Activated CD8-positive, alpha-beta memory T cell treated with anti-CD3 and anti-CD28 coated beads for 1 hour (primary cell): ENCODE results near the gene TMPRSS6.
"Not testable (repeated sequence)": the region's sequence is repeated elsewhere in the genome, so short reads cannot be mapped to it uniquely, and the experiment has no call there.

Experiments
- DNase-seq, 2 donors: peaks; one replicate each; pipeline ENCODE4 v3.0.0-alpha.2; 2020; ENCODE audit warnings: low read depth in 1 of 2; ENCODE audit errors: extremely low read depth in 1 of 2

Gene TMPRSS6

GRCh38 chr22:37090920-37091695 is 18.4 kb downstream of the TMPRSS6 start:
- no peak for DNase-seq

- DNase-seq = no peak
Measured at GRCh38 chr22:37089434-37089833, 20.1 kb downstream of the TMPRSS6 start.

- no peak for DNase-seq
Measured at GRCh38 chr22:37088750-37089408, 20.6 kb downstream of the TMPRSS6 start.

GRCh38 chr22:37088108-37088605 is 21.4 kb downstream of the TMPRSS6 start:
- no peak for DNase-seq

GRCh38 chr22:37086184-37086583 is 23.3 kb downstream of the TMPRSS6 start:
- no peak for DNase-seq

- no peak for DNase-seq
Measured at GRCh38 chr22:37084385-37084784, 25.1 kb downstream of the TMPRSS6 start.

- DNase-seq = no peak
Measured at GRCh38 chr22:37083914-37084313, 25.6 kb downstream of the TMPRSS6 start.

- DNase-seq = no peak
Measured at GRCh38 chr22:37082251-37082873, 27.2 kb downstream of the TMPRSS6 start.

GRCh38 chr22:37080838-37081237 is 28.7 kb downstream of the TMPRSS6 start:
- DNase-seq = no peak

GRCh38 chr22:37080438-37080837 is 29.1 kb downstream of the TMPRSS6 start:
- DNase-seq = no peak

GRCh38 chr22:37079668-37080171 is 29.8 kb downstream of the TMPRSS6 start:
- DNase-seq = peak; percentile 64 to 82

GRCh38 chr22:37079158-37079557 is 30.4 kb downstream of the TMPRSS6 start:
- no peak for DNase-seq

GRCh38 chr22:37077802-37078448 is 31.6 kb downstream of the TMPRSS6 start:
- DNase-seq = peak; percentile 55 to 81

- no peak for DNase-seq
Measured at GRCh38 chr22:37075822-37076433, 33.6 kb downstream of the TMPRSS6 start.

- no peak for DNase-seq
Measured at GRCh38 chr22:37075046-37075445, 34.5 kb downstream of the TMPRSS6 start.

- DNase-seq = no peak
Measured at GRCh38 chr22:37074537-37074936, 35.0 kb downstream of the TMPRSS6 start.

GRCh38 chr22:37072673-37073072 is 36.8 kb downstream of the TMPRSS6 start:
- no peak for DNase-seq

- DNase-seq = not testable (repeated sequence)
Measured at GRCh38 chr22:37071850-37072592, 37.5 kb downstream of the TMPRSS6 start.

GRCh38 chr22:37070744-37071143 is 38.8 kb downstream of the TMPRSS6 start:
- DNase-seq = no peak

GRCh38 chr22:37070334-37070733 is 39.2 kb downstream of the TMPRSS6 start:
- DNase-seq = no peak
